Left renal cortex interstitium (tissue), 4 donors: ENCODE measurements around the gene ANKRD6. TPM values are rescaled to one million over a fixed set of nuclear protein-coding genes. Genes with fewer than 3 reads are reported as not detected.

Experiments used
- DNase-seq, 4 donors: peaks; one replicate each; pipeline ENCODE4 v3.0.0-alpha.2; 2013; ENCODE audit warnings: low read depth in 4 of 4, low spot score in 2 of 4, missing footprints in 1 of 4
- polyA plus RNA-seq, 4 donors: library from polyadenylated mRNA; unstranded; fragments of 120-200 nt; gene quantifications; one replicate each; pipeline ENCODE4 v1.2.1, GENCODE V29; 2013; ENCODE audit not compliant: insufficient read length in 4 of 4

Gene ANKRD6
- polyA plus RNA-seq, 4 donors: 20.3 to 45.0 (median 30.3) TPM

DNA sequence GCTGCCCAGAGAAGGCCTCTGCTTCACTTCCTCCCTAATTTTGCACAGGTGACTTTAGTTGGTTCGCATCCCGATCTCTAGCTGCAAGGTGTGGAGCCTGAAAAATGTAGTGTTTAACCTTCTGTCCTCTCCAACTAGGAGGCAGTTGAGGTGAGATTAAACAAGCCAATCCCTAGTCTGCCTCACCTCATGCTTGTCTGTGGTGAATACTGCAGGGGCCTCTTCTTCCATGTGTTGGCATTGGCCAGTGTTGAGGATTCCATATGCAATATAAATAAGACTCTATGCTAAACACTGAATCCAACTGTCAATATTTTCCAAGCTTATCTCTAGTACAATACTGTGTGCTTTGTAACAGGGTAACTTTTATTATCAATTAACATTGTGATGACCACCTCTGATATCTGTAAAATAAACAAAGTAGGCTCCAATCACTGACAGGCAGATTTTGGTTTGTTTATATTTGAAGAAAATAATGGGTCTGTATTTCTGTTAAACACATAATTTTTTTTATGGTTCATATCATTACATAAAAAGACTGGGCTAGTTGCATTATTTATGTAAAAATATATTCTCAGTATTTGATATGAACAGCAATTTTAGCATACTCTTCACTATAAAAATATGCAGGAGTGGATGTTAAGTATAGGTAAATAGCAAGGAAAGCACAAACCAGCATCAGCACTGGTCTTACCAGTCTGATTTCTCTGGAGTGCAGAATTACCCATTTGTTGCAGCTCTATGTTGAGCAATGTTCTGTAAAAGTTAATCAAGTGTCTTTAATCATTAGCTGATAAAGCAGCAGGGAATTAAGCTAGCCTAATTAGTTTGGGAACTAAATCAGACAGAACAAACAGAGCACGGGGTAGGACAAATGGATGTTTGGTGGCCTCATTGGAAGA lies 74.0 kb downstream of the ANKRD6 start:
- DNase-seq: no peak

DNA sequence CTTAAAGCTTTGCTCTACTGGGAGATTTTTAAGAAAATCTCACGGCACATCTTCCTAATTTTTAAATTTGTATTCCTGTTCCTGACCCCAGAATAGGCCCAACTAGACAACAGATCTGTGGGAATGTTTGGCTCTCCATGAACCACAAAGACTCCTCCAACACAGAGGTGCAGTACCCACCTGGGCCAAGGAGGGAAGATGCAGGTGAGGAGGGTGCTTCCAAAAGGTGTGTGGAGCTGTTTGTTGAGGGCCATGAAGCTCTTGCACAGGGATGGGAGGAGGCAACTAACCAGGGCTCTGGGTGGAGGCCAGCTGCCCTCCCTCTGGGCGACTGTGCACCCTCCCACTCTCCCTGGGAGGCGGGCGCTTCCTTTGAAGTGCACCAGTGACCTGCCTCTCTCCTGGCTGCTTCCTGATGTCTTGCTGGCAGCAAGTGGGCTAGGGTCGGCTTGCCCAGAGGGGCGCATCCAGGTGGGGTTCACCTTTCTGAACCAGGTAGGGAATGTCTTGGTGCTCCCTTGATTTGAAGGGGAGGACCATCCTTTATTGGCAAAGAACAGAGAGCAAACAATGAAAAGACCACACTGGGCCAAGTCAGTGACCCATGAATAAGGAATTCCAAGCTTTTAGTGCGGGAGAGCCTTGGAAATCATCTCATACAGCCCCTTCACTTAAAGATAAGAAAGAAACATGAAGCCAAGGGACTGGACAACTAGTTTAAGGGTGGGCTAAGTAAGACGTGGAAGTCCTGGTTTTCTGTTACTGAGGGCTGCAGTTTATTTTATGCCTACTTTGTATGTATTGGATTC lies 76.0 kb downstream of the ANKRD6 start:
- no peak for DNase-seq

DNA sequence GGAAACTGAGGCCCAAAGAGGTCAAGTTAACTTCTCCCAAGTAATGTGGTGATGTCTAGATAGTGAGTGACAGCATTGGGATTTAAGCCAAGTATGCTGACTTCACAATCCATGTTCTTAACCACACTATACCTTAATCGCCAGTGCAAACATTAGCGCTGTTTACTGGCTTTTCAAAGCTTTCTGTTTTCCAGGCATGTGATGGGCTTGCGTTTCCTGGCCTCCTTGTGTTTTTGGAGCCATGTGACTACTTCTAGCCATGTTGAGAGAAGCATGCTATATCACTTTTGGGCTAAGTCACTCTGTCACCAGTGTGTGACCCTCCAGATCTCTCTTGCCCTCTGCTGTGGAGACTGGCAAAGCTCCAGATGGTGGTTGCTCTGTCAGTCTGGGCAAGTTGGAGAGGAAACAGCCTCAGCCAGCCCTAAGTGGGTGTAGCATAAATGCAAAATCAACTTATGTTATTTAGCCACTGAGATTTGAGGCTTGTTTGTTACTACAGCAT lies 76.9 kb downstream of the ANKRD6 start:
- DNase-seq: no peak

DNA sequence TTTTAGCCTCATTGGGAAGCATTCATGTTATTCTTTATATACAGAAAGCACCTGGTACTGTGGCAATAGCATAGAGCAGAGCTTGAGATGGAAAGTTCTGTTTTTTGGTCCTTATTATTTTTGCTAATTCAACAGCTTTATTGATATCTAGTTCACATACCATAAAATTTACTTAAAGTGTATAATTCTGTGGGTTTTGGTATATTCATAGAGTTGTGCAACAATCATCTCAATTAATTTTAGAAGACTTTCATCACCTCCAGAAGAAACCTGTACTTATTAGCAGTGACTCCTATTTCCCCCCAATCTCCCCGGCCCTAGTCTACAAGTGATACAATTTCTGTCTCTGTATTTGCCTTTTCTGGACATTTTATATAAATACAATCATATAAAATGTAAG lies 77.4 kb downstream of the ANKRD6 start:
- DNase-seq: no peak

DNA sequence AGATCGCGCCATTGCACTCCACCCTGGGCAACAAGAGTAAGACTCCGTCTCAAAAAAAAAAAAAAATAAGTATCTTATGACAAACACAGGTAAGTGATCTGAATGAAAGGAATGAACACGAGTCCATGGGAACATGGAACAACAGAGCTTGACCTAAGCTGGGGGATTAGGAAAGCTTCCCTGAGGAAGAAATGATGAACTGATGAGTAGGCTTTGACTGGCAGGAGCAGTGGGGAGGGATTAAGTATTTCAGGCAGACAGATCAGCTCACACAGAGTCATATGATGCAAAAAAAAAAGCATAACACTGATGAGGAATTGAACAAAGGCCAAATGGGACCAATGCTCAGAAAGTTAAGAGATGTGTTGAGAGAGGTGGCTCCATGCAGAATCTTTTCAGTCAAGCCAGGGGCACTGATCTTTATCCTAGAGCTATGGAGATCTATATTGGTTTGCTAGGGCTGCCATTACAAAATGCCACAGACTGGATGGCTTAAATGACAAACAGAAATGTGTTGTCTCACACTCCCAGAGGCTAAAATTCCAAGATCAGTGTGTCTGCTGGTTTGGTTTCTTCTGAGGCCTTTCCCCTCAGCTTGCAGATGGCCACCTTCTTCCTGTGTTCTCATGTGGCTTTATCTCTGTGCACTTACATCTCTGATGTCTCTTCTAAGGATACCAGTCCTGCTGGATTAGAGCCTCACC lies 85.6 kb downstream of the ANKRD6 start:
- no peak for DNase-seq

DNA sequence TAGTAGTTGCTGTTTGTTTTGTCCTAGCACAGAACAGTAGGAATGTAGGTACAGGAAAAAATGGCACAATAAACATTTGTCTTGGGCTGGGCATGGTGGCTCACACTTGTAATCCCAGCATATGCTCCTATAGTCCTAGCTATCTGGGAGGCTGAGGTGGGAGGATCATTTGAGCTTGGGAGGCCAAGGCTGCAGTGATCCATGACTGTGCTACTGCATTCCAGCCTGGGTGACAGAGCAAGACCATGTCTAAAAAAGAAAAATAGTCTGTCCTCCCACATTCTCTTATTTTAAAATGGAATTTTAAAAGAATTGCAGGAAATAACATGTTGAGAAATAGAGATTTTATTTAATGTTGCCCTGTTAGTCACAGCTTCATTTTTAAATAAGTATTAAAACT lies 87.8 kb downstream of the ANKRD6 start:
- DNase-seq: no peak

DNA sequence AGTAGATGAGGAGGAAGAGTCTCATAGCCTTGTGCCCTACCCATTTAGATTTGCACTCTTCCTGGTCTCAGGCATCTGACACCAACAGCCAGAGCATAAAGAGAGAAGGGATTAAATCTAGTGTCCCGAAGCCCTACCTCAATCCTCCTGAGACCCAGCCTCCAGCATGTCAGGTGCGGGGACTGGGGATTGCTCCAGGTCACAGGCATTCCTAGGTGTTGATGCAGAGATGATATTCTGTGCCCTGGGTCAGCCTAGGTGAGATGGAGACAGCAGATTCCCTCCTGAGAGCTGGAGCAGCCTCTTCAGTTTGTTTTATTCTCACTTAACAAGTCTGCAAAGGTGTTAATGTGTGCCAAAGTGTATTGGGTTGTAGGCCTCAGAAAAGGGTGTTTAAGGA lies 89.8 kb downstream of the ANKRD6 start:
- no peak for DNase-seq

DNA sequence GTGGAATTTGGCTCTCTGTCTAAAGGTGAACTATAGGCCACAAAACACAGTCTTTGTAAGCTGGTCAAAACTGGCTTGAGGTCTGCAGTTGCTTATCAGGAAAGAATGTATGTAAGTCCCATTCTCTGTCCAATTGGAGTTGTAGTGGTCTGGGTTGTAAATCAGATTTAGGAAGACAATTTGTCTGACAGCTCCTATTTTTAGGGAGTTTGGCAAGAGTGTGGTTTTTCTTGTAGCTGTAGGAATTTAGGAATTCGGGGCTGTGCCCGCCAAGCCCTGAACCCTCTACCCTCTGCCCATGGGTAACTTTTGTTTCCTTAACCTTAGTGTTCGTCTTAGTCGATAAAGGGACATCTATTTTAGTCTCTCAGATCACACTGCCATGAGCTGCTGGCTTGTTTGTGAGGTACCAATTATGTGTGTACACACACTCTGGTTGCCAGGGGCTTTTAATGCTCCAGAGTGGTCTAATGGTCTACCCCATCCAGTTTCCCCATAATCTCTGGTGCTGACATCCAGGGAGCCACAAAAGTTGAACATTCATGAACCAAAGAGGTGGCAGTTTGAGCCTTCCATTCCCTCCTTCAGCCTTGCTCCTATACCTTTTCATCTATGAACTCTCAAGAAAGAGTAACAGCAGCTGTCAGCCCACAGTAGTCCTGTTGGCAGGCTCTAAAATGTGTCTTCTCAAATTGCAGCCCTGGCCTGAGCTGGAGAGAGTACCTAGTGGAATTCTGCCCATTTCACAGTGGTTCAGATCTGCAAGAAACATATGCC lies 93.0 kb downstream of the ANKRD6 start:
- DNase-seq: no peak

DNA sequence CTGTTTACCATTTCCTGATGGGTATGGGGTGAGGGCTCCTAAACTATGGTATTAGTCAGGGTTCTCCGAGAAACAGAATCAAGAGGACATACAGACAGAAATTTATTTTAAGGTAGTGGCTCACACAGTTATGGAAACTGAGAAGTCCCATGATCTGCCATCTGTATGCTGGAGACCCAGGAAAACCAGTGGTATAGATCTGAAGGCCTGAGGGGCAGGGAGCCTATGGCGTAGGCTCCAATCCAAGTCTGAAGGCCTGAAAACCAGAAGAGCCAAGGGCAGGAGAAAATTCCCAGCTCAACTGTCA lies 93.6 kb downstream of the ANKRD6 start:
- no peak for DNase-seq

DNA sequence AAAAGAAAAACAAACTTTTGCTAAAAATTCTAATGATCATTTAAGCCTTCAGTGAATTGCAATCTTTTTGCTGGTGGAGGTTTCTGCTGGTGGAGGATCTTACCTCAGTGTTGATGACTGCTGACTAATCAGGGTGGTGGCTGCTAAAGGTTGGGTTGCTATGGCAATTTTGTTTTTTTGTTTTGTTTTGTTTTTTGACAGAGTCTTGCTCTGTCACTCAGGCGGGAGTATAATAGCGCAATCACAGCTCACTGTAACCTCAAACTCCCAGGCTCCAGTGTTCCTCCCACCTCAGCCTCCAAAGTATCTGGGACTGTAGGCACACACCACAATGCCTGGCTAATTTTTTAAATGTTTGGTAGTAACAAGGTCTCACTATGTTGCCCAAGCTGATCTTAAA lies 94.7 kb downstream of the ANKRD6 start:
- no peak for DNase-seq

DNA sequence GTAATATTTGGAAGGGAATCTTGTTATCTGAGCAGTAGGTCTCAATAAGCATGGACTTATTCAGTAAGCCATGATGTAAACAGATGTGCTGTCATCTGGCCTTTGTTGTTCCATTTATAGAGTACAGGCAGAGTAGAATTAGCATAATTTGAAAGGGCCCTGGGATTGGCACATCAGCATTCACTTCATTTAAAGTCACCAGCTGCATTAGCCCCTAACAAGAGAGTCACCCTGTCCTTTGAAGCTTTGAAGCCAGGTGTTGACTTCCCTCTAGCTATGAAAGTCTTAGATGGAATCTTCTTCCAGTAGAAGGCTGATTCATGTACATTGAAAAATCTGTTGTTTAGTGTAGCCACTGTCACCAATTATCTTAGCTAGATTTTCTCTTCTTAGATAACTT lies 95.9 kb downstream of the ANKRD6 start:
- DNase-seq: no peak

DNA sequence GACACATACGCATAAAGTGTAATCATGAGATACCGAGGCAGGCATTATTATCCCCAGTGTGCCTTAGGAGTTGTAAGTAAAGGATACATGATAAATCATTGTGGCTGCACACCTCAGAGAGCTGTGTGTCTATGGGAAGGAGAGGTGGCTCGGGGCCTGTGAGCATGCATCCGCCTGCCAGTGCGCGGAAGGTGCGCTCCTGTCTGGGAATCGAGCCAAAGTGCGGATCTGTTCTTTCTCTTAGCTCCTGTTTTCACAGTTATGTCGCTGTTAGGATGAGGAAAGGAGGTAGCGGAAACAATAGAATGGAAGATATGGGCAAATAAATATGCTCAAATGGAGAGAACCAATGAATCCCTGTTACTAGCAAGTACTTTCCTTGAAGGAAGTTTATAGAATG lies 98.0 kb downstream of the ANKRD6 start:
- no peak for DNase-seq

DNA sequence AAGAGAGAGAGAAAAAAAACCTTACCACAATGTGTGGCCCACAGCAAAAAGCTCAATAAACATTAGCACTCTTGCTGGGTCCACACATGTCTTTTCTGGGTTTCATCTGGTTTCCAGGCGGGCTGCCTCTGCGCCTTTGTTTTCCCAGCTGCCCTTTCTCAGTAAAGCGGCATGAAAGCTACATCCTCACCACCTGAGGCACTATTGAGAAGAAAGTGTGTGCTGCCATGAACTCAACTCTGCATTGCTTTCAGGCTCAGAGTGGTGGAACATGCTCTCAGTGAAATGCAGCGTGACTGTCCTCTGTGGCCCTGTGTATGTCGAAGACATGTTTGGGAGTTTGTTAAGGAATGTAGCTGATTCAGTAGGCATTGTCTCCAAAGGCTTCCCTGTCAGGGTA lies 103.3 kb downstream of the ANKRD6 start:
- no peak for DNase-seq

DNA sequence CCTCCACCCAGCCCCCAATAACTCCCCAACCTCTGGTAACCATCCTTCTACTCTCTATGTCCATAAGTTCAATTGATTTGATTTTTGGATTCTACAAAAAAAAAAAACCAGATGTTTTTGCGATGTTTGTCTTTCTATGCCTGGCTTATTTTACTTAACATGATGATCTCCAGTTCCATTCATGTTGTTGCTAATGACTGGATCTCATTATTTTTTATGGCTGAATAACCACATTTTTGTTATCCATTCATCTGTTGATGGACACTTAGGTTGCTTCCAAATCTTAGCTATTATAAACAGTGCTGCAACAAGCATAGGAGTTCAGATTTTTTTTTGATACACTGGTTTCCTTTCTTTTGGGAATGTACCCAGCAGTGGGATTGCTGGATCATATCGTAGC lies 106.8 kb downstream of the ANKRD6 start:
- no peak for DNase-seq

DNA sequence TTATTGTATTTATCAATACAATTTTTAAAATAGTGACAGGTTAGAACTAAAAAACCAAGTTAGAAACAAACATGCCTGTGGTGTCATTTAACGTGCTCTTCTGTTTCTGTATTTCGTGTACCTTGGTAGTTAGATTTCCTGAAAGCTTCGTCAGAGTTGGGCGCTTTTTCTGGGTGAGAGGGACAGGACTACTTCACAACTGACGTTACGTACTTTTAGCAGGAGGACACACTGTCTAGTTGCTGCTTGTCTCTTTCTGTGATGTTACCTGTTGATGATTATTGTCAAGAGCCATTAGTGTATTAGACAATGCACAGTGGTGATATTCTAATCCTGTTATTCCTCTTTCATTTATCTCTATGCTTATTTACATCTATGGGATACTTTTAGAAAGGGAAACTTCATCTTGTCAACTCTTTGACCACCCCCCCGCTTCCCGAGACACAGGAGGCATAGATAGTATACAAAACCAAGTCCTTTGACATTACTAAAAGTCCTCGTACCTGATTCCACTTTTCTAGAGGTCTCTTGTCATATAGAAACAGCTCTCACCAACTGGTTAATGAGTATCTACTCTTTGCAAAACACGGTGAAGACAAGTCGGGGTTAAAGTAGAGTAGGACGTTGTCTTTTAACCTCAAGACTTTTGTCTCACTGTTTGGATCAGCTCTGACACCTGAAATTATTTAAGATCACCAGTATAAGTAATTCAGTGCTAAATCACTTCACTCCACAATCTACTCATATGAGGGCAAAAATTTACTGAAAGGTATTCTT lies 109.3 kb downstream of the ANKRD6 start:
- DNase-seq: no peak

DNA sequence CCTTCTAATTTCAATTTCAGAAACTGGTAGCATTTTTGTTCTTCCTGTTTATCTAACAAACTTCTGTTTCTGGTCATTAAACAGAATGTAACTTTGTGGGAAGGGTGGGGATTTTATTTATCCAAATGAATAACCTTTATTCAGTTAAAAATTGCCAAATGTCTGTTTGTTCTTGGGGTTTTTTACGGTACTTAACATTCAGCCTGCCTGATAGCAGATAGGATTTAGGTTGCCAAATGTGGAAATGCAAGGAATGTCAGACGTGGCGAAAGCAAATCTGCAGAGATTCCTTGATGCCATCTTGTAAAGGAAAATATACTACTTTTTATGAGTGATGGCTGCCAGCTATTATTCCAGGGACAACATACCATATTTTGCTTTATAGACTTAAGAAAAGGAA lies 109.9 kb downstream of the ANKRD6 start:
- DNase-seq: no peak

DNA sequence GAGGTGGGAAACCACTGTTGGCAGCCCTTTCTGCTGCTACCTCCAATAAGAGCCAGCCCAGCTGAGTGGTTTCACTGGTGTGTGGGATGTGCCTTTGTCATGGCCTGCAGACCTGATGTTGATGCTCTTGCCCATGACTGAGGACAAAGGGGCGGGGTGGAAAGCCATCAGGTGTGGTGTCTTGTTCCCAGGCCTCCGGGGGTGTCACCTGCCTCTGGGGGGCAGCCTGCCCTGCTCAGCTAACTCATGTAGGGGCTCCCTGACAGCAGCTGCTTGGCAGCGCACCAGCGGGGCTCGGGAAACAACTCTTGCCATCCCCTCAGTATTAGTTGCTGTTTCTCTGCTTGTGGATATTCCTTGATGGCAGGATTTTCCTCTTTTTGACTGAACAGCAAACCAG lies 114.3 kb downstream of the ANKRD6 start:
- DNase-seq: no peak

DNA sequence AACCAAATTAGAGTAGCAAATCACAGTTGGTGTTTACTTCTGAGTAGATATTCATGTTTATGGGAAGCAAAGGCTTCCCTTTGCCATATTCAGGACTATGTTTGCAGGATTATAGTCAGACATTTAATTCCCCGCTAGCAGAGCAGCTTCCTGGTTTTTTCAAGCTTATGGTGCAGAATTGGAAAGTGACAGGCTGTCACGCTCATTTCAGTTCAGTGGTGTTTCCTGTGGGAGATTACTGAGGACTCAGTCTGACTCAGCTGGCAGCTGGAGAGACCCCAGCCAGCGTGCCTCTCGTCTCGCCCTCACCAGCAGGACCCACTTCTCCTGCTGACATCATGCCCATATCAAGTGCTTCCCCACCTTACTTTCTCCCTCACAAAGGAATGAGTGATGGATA lies 120.5 kb downstream of the ANKRD6 start:
- no peak for DNase-seq

DNA sequence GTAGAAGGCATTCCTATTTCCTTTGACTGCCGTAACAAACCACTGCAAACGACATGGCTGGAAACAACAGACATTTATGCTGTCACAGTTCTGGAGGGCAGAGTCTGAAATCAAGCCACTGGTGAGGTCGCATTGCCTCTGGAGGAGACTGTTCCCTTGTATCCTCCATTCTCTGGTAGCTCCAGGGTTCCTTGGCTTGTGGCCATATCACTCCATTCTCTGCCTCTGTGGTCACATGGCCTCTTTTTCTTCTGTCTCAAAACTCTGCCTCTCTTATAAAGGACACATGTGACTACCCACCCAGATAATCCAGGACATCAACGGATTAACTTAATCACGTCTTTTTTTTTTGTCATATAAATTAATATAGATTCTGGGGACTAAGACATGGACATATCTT lies 121.2 kb downstream of the ANKRD6 start:
- DNase-seq: no peak

DNA sequence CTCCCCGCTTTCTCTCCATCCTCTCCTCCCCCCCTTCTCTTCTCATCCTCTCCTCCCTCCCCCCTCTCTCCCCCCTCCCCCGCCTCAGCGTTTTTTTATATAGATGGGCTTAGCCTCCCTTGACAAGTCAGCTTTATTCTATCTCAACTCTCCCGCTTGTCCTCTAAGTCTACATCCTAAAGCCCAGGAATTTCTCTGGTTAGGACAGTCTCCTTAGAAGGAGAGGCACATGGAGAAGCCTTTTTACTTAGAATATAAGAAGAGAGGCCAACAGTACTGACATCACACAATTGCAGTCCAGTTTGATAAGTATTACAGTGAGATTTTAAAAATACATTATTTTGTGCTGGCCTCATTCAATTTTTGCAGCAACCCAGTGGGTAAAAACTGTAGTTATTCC lies 122.1 kb downstream of the ANKRD6 start:
- no peak for DNase-seq
